WTC11 (cell line): ENCODE measurements around the gene PROZ.

ENCODE experiments used
- IRF2 ChIP-seq: sonication (generic); formaldehyde crosslinking; IDR thresholded peaks from 2 replicates; pipeline ENCODE4 v1.8.0; 2022; ENCODE audit warnings: low read depth, missing genetic modification reagents, borderline replicate concordance
- RELA ChIP-seq: sonication (generic); formaldehyde crosslinking; IDR thresholded peaks from 2 replicates; pipeline ENCODE4 v1.8.1; 2022; ENCODE audit warnings: missing genetic modification reagents, mild to moderate bottlenecking, borderline replicate concordance
- ZNF138 ChIP-seq: sonication (generic); formaldehyde crosslinking; conservative IDR thresholded peaks from 2 replicates; pipeline ENCODE4 v1.8.1; 2022; ENCODE audit warnings: mild to moderate bottlenecking, moderate library complexity, missing genetic modification reagents

GRCh38 chr13:113201815-113202214 is 43.4 kb downstream of the PROZ start:
- no peak for TF ChIP-seq ZNF138 (CRISPR knock-in tag)
- TF ChIP-seq IRF2 (CRISPR knock-in tag): no peak
- TF ChIP-seq RELA (CRISPR knock-in tag): no peak
